IMR-90 (cell line): Measurements from ENCODE around the gene PRODH2. TPM values are rescaled to one million over a fixed set of nuclear protein-coding genes. Genes with fewer than 3 reads are reported as not detected.
"Not testable (repeated sequence)": the region's sequence is repeated elsewhere in the genome, so short reads cannot be mapped to it uniquely, and the experiment has no call there.

ENCODE experiments used
- ATAC-seq: fragments of 200-7000 bp; cut with Tn5 transposase; 2 replicates; pipeline ENCODE4 v1.9.1; 2020; ENCODE audit warnings: low read depth, mild to moderate bottlenecking, moderate library complexity
- BruUV-seq: library from RNA; stranded (reverse); fragments of 400-500 nt; replicated peaks from 2 replicates; lab custom pipeline; 2021; lab: Mats Ljungman, UMichigan
- CTCF ChIA-PET: fragments of 300-600 bp; formaldehyde crosslinking; extraction: SDS; loops from one replicate; lab custom pipeline; 2021; ENCODE audit warnings: antibody characterized with exemption; lab: Yijun Ruan, JAX
- POLR2A ChIA-PET: fragments of 300-600 bp; sonication (Branson Sonifier 250); formaldehyde crosslinking; loops from one replicate; lab custom pipeline; 2022; ENCODE audit warnings: antibody characterized with exemption; ENCODE audit not compliant: unreplicated experiment; lab: Charles Lee
- DNase-seq: peaks from one replicate; pipeline ENCODE4 v3.0.0; 2013
- H2AFZ ChIP-seq: replicated peaks from 2 replicates; pipeline ENCODE3; 2013; ENCODE audit warnings: low read length, mild to moderate bottlenecking; ENCODE audit not compliant: poor library complexity
- H2AK5ac ChIP-seq: 2 replicates; pipeline ENCODE4 v1.6.1; 2013; ENCODE audit warnings: low read depth, low read length, inconsistent platforms
- H2AK9ac ChIP-seq: replicated peaks from 2 replicates; pipeline ENCODE3; 2013; ENCODE audit warnings: mild to moderate bottlenecking, low read depth, low read length, moderate library complexity; ENCODE audit not compliant: poor library complexity
- H2BK120ac ChIP-seq: 2 replicates; pipeline ENCODE4 v1.6.1; 2013; ENCODE audit warnings: low read depth, low read length, inconsistent platforms
- H2BK15ac ChIP-seq: 3 replicates; pipeline ENCODE4 v1.6.1; 2013; ENCODE audit warnings: low read depth, low read length, inconsistent platforms
- H2BK20ac ChIP-seq: 2 replicates; pipeline ENCODE4 v1.6.1; 2013; ENCODE audit warnings: low read depth, mild to moderate bottlenecking, inconsistent platforms, low read length, moderate library complexity
- H2BK5ac ChIP-seq: 2 replicates; pipeline ENCODE4 v1.6.1; 2013; ENCODE audit warnings: mild to moderate bottlenecking, low read depth, low read length, inconsistent platforms; ENCODE audit not compliant: poor library complexity, severe bottlenecking
- H3K14ac ChIP-seq: replicated peaks from 2 replicates; pipeline ENCODE4 v1.6.1; 2013; ENCODE audit warnings: low read depth, low read length, inconsistent platforms
- H3K18ac ChIP-seq: 2 replicates; pipeline ENCODE4 v1.6.1; 2013; ENCODE audit warnings: low read depth, low read length, control low read depth
- H3K23ac ChIP-seq: 2 replicates; pipeline ENCODE4 v1.6.1; 2013; ENCODE audit warnings: low read depth, low read length, inconsistent platforms
- H3K27ac ChIP-seq: 2 replicates; pipeline ENCODE4 v1.5.1; 2013; ENCODE audit warnings: mild to moderate bottlenecking, control low read depth, low read length; ENCODE audit not compliant: insufficient read depth
- H3K27me3 ChIP-seq: 2 replicates; pipeline ENCODE4 v1.6.1; 2013; ENCODE audit warnings: low read length; ENCODE audit not compliant: control insufficient read depth, insufficient read depth
- H3K36me3 ChIP-seq: 2 replicates; pipeline ENCODE4 v1.6.1; 2013; ENCODE audit warnings: low read length, mixed read lengths; ENCODE audit not compliant: control insufficient read depth, insufficient read depth
- H3K4ac ChIP-seq: 2 replicates; pipeline ENCODE4 v1.6.1; 2013; ENCODE audit warnings: low read depth, low read length, inconsistent platforms
- H3K4me1 ChIP-seq: 2 replicates; pipeline ENCODE4 v1.6.1; 2013; ENCODE audit warnings: low read length, mixed read lengths; ENCODE audit not compliant: control insufficient read depth, insufficient read depth
- H3K4me2 ChIP-seq: 2 replicates; pipeline ENCODE4 v1.6.1; 2013; ENCODE audit warnings: low read depth, mild to moderate bottlenecking, control low read depth, low read length, moderate library complexity
- H3K4me3 ChIP-seq: 2 replicates; pipeline ENCODE4 v1.5.1; 2013; ENCODE audit warnings: low read depth, mild to moderate bottlenecking, control low read depth, low read length, moderate library complexity; ENCODE audit not compliant: insufficient read depth
- H3K56ac ChIP-seq: 2 replicates; pipeline ENCODE4 v1.6.1; 2013; ENCODE audit warnings: low read length, inconsistent platforms; ENCODE audit not compliant: insufficient read depth; ENCODE audit errors: extremely low read depth
- H3K79me1 ChIP-seq, 2 experiments: 2 replicates each; pipeline ENCODE4 v1.6.1; 2013; ENCODE audit warnings: low read length in 2 of 2, inconsistent platforms in 1 of 2, low read depth in 1 of 2
- H3K9ac ChIP-seq: 2 replicates; pipeline ENCODE4 v1.6.1; 2013; ENCODE audit warnings: low read depth, low read length, control low read depth
- H3K9me1 ChIP-seq: 2 replicates; pipeline ENCODE4 v1.6.1; 2013; ENCODE audit warnings: low read length, inconsistent platforms; ENCODE audit not compliant: insufficient read depth
- H3K9me3 ChIP-seq: 2 replicates; pipeline ENCODE4 v1.6.1; 2013; ENCODE audit warnings: low read length; ENCODE audit not compliant: control insufficient read depth, insufficient read depth
- H4K20me1 ChIP-seq: 2 replicates; pipeline ENCODE4 v1.6.1; 2013; ENCODE audit warnings: low read length, inconsistent platforms; ENCODE audit not compliant: insufficient read depth
- H4K5ac ChIP-seq: 2 replicates; pipeline ENCODE4 v1.6.1; 2013; ENCODE audit warnings: mild to moderate bottlenecking, low read depth, low read length, control low read depth
- H4K8ac ChIP-seq, 2 experiments: 2 replicates each; pipeline ENCODE4 v1.6.1; 2013; ENCODE audit warnings: low read depth in 2 of 2, low read length in 2 of 2, control low read depth in 1 of 2, inconsistent platforms in 1 of 2
- H4K91ac ChIP-seq: 2 replicates; pipeline ENCODE4 v1.6.1; 2013; ENCODE audit warnings: low read depth, low read length, inconsistent platforms; ENCODE audit not compliant: insufficient read depth
- WGBS, 2 experiments: methylation state at CpG; one replicate each; pipeline versions ENCODE4 v1.1.5 to v1.1.7; 2013; ENCODE audit warnings: missing lambda C conversion rate in 2 of 2; ENCODE audit not compliant: insufficient read length in 1 of 2; ENCODE audit errors: extremely low coverage in 2 of 2; 5-methylcytosine and 5-hydroxymethylcytosine counted together
- dilution Hi-C: fragments of 300-500 bp; cut with HindIII; formaldehyde crosslinking; loops from one replicate; pipeline ENCODE4 v1.14.3; 2018; ENCODE audit warnings: low sequenced_read_pairs; ENCODE audit not compliant: unreplicated experiment
- in situ Hi-C: fragments of 300-500 bp; cut with MboI; formaldehyde crosslinking; loops from 3 replicates; pipeline ENCODE4 v1.14.3; 2019; ENCODE audit warnings: low sequenced_read_pairs, inconsistent platforms, mixed read lengths
- intact Hi-C: fragments of 100-400 bp; cut with micrococcal nuclease; formaldehyde crosslinking; loops from 2 replicates; pipeline ENCODE4 v1.10.0; 2022
- polyA plus RNA-seq, 3 experiments: library from polyadenylated mRNA; depleted of rRNA; stranded (reverse); fragments of >200 nt; gene quantifications; 2 replicates each; pipeline ENCODE4 v1.2.3, GENCODE V29; 2012; ENCODE audit warnings: low replicate concordance in 1 of 3
- total RNA-seq: library from RNA; depleted of rRNA; stranded (reverse); fragments of >200 nt; gene quantifications from 2 replicates; pipeline ENCODE4 v1.2.3, GENCODE V29; 2012

Gene PRODH2
- total and polyA plus RNA-seq, 2 of the 4 experiments (the other 2 are of a cell fraction): not detected

GRCh38 chr19:35795564-35795963 lies 17.1 kb downstream of the PRODH2 start:
- WGBS, 2 experiments: no CpG with 5 or more reads among the region's 1 CpG
- H2AFZ ChIP-seq, H3K4me3 ChIP-seq, H3K23ac ChIP-seq, H2BK20ac ChIP-seq, DNase-seq, H3K4me1 ChIP-seq, H3K36me3 ChIP-seq, H4K8ac ChIP-seq, H3K9me1 ChIP-seq, H2AK9ac ChIP-seq, H2BK120ac ChIP-seq, H4K20me1 ChIP-seq, H2BK15ac ChIP-seq, H3K56ac ChIP-seq, H2AK5ac ChIP-seq, dilution Hi-C loops, in situ Hi-C loops, H3K4me2 ChIP-seq, H4K5ac ChIP-seq, intact Hi-C loops, H4K91ac ChIP-seq, H3K4ac ChIP-seq, H3K79me1 ChIP-seq, H3K9me3 ChIP-seq, BruUV-seq, H2BK5ac ChIP-seq, H3K9ac ChIP-seq, H3K18ac ChIP-seq, ATAC-seq, POLR2A ChIA-PET, H3K27ac ChIP-seq, H3K14ac ChIP-seq: not testable (repeated sequence)
- H3K27me3 ChIP-seq: peaks cover 30% of the 10 kb centered on the region
- CTCF ChIA-PET: interaction anchor here (1.1 kb wide), 1 partner anchor 9 kb away, joined by 3 read pairs; no protein-coding TSS in a partner anchor
